Stimulated activated CD4-positive, alpha-beta T cell treated with anti-CD3 and anti-CD28 coated beads, Interleukin-2, amount 100 ng/mL, for 48 hours (primary cell): ENCODE results near the gene TSPAN15.
"Not testable (repeated sequence)": the region's sequence is repeated elsewhere in the genome, so short reads cannot be mapped to it uniquely, and the experiment has no call there.

Source experiments
- DNase-seq, 2 donors: peaks; one replicate each; pipeline ENCODE4 v3.0.0-alpha.2; 2020

TSPAN15 gene

GRCh38 chr10:69467928-69468750 is 16.9 kb downstream of the TSPAN15 start:
- no peak for DNase-seq

GRCh38 chr10:69468751-69469089 is 17.5 kb downstream of the TSPAN15 start:
- DNase-seq = no peak

GRCh38 chr10:69469976-69470375 is 18.7 kb downstream of the TSPAN15 start:
- DNase-seq = no peak

- no peak for DNase-seq
These were observed 19.5 kb downstream of the TSPAN15 start for GRCh38 chr10:69470463-69471384.

GRCh38 chr10:69472142-69472541 is 20.9 kb downstream of the TSPAN15 start:
- no peak for DNase-seq

- DNase-seq = no peak
These were observed 21.3 kb downstream of the TSPAN15 start for GRCh38 chr10:69472544-69472943.

- no peak for DNase-seq
These were observed 22.2 kb downstream of the TSPAN15 start for GRCh38 chr10:69473304-69473990.

- DNase-seq = no peak
These were observed 23.6 kb downstream of the TSPAN15 start for GRCh38 chr10:69474742-69475432.

- DNase-seq = no peak
These were observed 24.2 kb downstream of the TSPAN15 start for GRCh38 chr10:69475433-69475830.

GRCh38 chr10:69477968-69478597 is 26.8 kb downstream of the TSPAN15 start:
- DNase-seq = no peak

- DNase-seq = no peak
These were observed 28.2 kb downstream of the TSPAN15 start for GRCh38 chr10:69479240-69480067.

- DNase-seq = no peak
These were observed 28.8 kb downstream of the TSPAN15 start for GRCh38 chr10:69480068-69480412.

- DNase-seq = no peak
These were observed 30.0 kb downstream of the TSPAN15 start for GRCh38 chr10:69481305-69481704.

GRCh38 chr10:69481811-69482524 is 30.7 kb downstream of the TSPAN15 start:
- no peak for DNase-seq

GRCh38 chr10:69483963-69484362 is 32.7 kb downstream of the TSPAN15 start:
- DNase-seq = no peak

- DNase-seq = no peak
These were observed 33.5 kb downstream of the TSPAN15 start for GRCh38 chr10:69484736-69485135.

GRCh38 chr10:69486922-69487730 is 35.9 kb downstream of the TSPAN15 start:
- DNase-seq = no peak

GRCh38 chr10:69488149-69488844 is 37.0 kb downstream of the TSPAN15 start:
- not testable (repeated sequence) for DNase-seq

GRCh38 chr10:69488856-69489255 is 37.6 kb downstream of the TSPAN15 start:
- not testable (repeated sequence) for DNase-seq
